MCF 10A (cell line): ENCODE results near the gene NAV3. TPM values are rescaled to one million over a fixed set of nuclear protein-coding genes. Genes with fewer than 3 reads are reported as not detected.

Source experiments
- BruUV-seq: library from RNA; stranded (reverse); fragments of 400-500 nt; replicated peaks from 2 replicates; lab custom pipeline; 2021; lab: Mats Ljungman, UMichigan
- CTCF ChIA-PET: fragments of 300-600 bp; sonication (Branson Sonifier 250); formaldehyde crosslinking; extraction: SDS; loops from one replicate; lab custom pipeline; 2021; ENCODE audit warnings: antibody characterized with exemption, inconsistent platforms; lab: Yijun Ruan, JAX
- POLR2A ChIA-PET: fragments of 300-600, 350-650 bp; sonication (Branson Sonifier 250); formaldehyde crosslinking; extraction: SDS; loops from one replicate; lab custom pipeline; 2020; ENCODE audit warnings: antibody characterized with exemption, inconsistent platforms; lab: Yijun Ruan, JAX
- DNase-seq: peaks from one replicate; pipeline ENCODE4 v3.0.0-alpha.2; 2018; ENCODE audit not compliant: unreplicated experiment
- H3K27ac Mint-ChIP-seq: one replicate; pipeline ENCODE4 v1.8.0; 2022; ENCODE audit warnings: mild to moderate bottlenecking, low read depth, mixed read lengths; ENCODE audit not compliant: unreplicated experiment
- H3K27me3 Mint-ChIP-seq: one replicate; pipeline ENCODE4 v1.8.0; 2022; ENCODE audit warnings: mixed read lengths; ENCODE audit not compliant: insufficient read depth, unreplicated experiment
- H3K36me3 Mint-ChIP-seq: one replicate; pipeline ENCODE4 v1.8.0; 2022; ENCODE audit warnings: mild to moderate bottlenecking, moderate library complexity, mixed read lengths; ENCODE audit not compliant: insufficient read depth, unreplicated experiment
- H3K4me1 Mint-ChIP-seq: one replicate; pipeline ENCODE4 v1.8.0; 2022; ENCODE audit warnings: mixed read lengths; ENCODE audit not compliant: insufficient read depth, unreplicated experiment
- H3K4me3 Mint-ChIP-seq: one replicate; pipeline ENCODE4 v1.8.0; 2022; ENCODE audit warnings: mild to moderate bottlenecking, moderate library complexity, mixed read lengths; ENCODE audit not compliant: unreplicated experiment
- H3K9me3 Mint-ChIP-seq: one replicate; pipeline ENCODE4 v1.8.0; 2022; ENCODE audit warnings: mixed read lengths; ENCODE audit not compliant: unreplicated experiment
- intact Hi-C: fragments of 100-400 bp; cut with micrococcal nuclease; formaldehyde crosslinking; loops from 2 replicates; pipeline ENCODE4 v1.14.1; 2022
- total RNA-seq: library from RNA; stranded (reverse); gene quantifications from 2 replicates; pipeline ENCODE4 v1.2.3, GENCODE V29; 2022
- TF ChIP-seq, protein P1 (sequence below): fragments of 200-600 bp; IDR thresholded peaks from one replicate; pipeline ENCODE4 v1.8.0; 2022; ENCODE audit warnings: antibody characterized with exemption, mild to moderate bottlenecking; ENCODE audit not compliant: unreplicated experiment

The NAV3 gene
- total RNA-seq, 1 experiment from 2014 or later: 7.1 TPM

DNA sequence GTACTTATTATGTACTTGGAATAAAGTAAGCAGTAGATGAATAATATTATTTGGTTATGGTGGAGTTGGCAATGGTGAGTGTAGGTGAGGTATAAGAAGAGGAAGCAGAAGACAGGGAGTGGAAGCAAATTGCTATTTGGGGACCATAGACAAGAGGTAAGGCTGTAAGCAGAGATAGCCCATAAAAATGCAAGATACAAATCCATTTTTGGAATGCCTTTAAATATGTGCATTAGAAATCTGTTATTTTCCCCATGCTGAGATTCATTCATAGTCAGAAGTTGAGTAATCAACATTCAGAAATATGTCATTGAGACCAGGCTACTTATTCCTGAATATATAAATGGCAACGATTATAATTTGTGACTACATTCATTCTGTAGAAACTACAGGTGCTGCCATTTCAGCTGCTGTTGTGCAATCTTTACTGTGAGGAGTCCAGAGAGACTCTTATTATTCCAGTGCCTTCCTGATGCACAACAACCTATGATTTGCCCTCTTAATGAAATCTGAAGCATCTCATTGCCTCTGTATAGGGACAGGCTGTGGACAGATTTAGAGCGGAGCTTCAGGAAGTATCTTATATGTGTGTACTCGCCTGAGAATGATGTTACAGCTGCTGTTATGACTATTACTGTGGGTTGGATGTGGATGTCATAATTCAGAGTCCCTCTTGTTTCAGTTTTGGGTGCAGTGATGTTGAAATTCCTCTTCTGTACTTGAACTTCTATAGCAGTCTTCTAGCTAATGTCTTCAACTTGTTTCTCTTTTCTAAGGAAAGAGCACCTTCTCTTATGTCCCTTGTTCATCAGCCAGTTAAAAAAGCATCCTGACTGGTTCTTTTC lies 173.8 kb downstream of the NAV3 start:
- ChIA-PET CTCF (interaction anchor here (1.9 kb wide), 1 partner anchor 117 kb away, joined by 9 read pairs; no protein-coding TSS in a partner anchor), POLR2A (no interaction called here)
- Mint-ChIP-seq H3K36me3 (no peaks in the 10 kb centered on the region), H3K9me3 (no peaks in the 10 kb centered on the region), H3K4me3 (no peak overlapping the region), H3K27me3 (no peaks in the 10 kb centered on the region), H3K27ac (no peak overlapping the region), H3K4me1 (no peaks in the 10 kb centered on the region)
- TF ChIP-seq, protein P1, sequence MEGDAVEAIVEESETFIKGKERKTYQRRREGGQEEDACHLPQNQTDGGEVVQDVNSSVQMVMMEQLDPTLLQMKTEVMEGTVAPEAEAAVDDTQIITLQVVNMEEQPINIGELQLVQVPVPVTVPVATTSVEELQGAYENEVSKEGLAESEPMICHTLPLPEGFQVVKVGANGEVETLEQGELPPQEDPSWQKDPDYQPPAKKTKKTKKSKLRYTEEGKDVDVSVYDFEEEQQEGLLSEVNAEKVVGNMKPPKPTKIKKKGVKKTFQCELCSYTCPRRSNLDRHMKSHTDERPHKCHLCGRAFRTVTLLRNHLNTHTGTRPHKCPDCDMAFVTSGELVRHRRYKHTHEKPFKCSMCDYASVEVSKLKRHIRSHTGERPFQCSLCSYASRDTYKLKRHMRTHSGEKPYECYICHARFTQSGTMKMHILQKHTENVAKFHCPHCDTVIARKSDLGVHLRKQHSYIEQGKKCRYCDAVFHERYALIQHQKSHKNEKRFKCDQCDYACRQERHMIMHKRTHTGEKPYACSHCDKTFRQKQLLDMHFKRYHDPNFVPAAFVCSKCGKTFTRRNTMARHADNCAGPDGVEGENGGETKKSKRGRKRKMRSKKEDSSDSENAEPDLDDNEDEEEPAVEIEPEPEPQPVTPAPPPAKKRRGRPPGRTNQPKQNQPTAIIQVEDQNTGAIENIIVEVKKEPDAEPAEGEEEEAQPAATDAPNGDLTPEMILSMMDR: no peak
- DNase-seq: no peak
- intact Hi-C loops: no loop called here
- BruUV-seq: no TSS peak

DNA sequence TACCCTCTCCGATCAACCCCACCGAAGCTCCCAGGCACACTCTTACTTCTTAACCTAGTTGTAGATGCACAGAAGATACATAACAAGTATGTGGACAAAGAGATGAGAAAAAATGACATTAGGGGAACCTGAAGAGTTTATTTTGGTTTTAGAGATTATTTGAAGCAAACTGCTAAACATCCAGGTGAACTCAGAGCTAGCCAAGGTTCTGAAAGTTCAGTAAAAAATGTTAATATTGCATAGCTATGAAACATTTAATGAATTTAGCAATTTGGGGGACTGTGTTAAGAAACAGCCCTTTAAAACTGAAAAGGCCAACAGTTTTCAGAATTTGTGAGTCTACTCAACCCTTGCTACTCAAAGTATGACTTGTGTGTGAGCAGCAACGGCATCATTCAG lies 174.4 kb downstream of the NAV3 start:
- Mint-ChIP-seq H3K4me3 (no peak overlapping the region), H3K9me3 (no peaks in the 10 kb centered on the region), H3K27me3 (no peaks in the 10 kb centered on the region), H3K36me3 (no peaks in the 10 kb centered on the region), H3K4me1 (no peaks in the 10 kb centered on the region), H3K27ac (no peak overlapping the region)
- intact Hi-C loops: no loop called here
- BruUV-seq: no TSS peak
- TF ChIP-seq, protein P1: no peak
- ChIA-PET CTCF (interaction anchor here (0.7 to 1.9 kb wide), 2 partner anchors 113 to 116 kb away, joined by 3 to 9 read pairs; no protein-coding TSS in a partner anchor), POLR2A (interaction anchor here (0.5 kb wide), 1 partner anchor 401 kb away, joined by 4 read pairs; no protein-coding TSS in a partner anchor)
- no peak for DNase-seq

DNA sequence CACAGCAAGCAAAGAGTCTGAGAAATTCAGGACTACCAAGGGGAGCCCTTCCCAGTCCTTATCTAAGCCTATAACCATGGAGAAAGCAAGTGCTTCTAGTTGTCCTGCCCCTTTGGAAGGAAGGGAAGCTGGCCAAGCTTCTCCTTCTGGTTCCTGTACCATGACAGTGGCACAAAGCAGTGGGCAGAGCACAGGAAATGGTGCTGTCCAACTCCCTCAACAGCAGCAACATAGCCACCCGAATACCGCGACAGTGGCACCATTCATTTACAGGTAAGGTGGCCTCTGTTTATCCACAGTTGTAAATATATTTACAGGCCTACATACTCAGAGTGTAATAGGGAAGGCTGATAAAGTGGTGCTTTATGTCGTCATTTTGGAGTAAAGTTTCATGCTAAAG lies 176.5 kb downstream of the NAV3 start:
- CTCF ChIA-PET: interaction anchor here (1.2 kb wide), 1 partner anchor 139 kb away, joined by 4 read pairs; no protein-coding TSS in a partner anchor

DNA sequence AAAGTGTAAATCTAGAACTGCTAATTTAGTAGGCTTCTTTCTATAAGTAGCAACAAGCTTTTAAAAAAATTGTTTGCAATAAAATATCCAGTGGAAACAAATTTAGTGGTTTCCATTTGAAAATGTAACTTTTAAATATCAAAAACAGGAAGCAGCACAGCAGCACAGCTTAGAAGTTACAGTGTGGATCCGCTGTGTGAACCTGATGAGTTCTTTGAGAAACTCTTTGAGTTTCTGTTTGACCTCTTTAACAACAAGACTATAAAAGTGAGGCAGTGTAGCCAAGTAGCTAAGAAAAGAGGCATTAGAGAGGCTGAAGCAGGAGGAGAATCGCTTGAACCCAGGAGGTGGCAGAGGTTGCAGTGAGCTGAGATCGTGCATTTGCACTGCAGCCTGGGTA lies 178.3 kb downstream of the NAV3 start:
- no peak for DNase-seq
- no peak overlapping the region for H3K27ac Mint-ChIP-seq
- TF ChIP-seq, protein P1: no peak
- H3K36me3 Mint-ChIP-seq: peaks cover 7% of the 10 kb centered on the region
- no peaks in the 10 kb centered on the region for H3K9me3 Mint-ChIP-seq
- intact Hi-C loops: no loop called here
- no peaks in the 10 kb centered on the region for H3K27me3 Mint-ChIP-seq
- POLR2A ChIA-PET: no interaction called here
- CTCF ChIA-PET: interaction anchor here (1.4 kb wide), 1 partner anchor 9 kb away, joined by 7 read pairs; no protein-coding TSS in a partner anchor
- no TSS peak for BruUV-seq
- no peaks in the 10 kb centered on the region for H3K4me1 Mint-ChIP-seq
- H3K4me3 Mint-ChIP-seq: no peak overlapping the region

More for the DNA sequence above, 176.5 kb downstream of the NAV3 start:
- no peaks in the 10 kb centered on the region for H3K27me3 Mint-ChIP-seq
- TF ChIP-seq, protein P1: no peak
- BruUV-seq: no TSS peak
- no peak overlapping the region for H3K27ac Mint-ChIP-seq
- H3K9me3 Mint-ChIP-seq: no peaks in the 10 kb centered on the region
- intact Hi-C loops: no loop called here
- POLR2A ChIA-PET: no interaction called here
- DNase-seq: no peak
- H3K36me3 Mint-ChIP-seq: peaks cover 7% of the 10 kb centered on the region
- no peaks in the 10 kb centered on the region for H3K4me1 Mint-ChIP-seq
- H3K4me3 Mint-ChIP-seq: no peak overlapping the region
